SK-N-SH (cell line): ENCODE data around the gene IL2RA. TPM values are rescaled to one million over a fixed set of nuclear protein-coding genes. Genes with fewer than 3 reads are reported as not detected.

Source experiments
- CTCF ChIA-PET: fragments of 300-600, 350-600 bp; formaldehyde crosslinking; extraction: SDS; loops from one replicate; lab custom pipeline; 2021; lab: Yijun Ruan, JAX
- POLR2A ChIA-PET: fragments of 350-600 bp; sonication (Branson Sonifier 250); formaldehyde crosslinking; extraction: SDS; loops from one replicate; lab custom pipeline; 2020; ENCODE audit warnings: antibody characterized with exemption, inconsistent platforms; lab: Yijun Ruan, JAX
- DNase-seq: peaks from one replicate; pipeline ENCODE4 v3.0.0; 2012
- H2AFZ ChIP-seq: fragments of 200-600 bp; sonication (generic); 2 replicates; pipeline ENCODE4 v1.8.1; 2016; ENCODE audit warnings: antibody characterized with exemption, mild to moderate bottlenecking, low read depth
- H3F3A ChIP-seq: fragments of 200-600 bp; sonication (generic); replicated peaks from 2 replicates; pipeline ENCODE3; 2016; ENCODE audit warnings: antibody characterized with exemption, mild to moderate bottlenecking; ENCODE audit not compliant: insufficient read depth
- H3K27ac ChIP-seq, 2 experiments: fragments of 200-500 bp in 1 of 2; fragments of 200-600 bp in 1 of 2; sonication (Bioruptor generic) in 1 of 2; sonication (generic), shearing (Covaris generic) in 1 of 2; 2 replicates each; pipeline versions ENCODE4 v1.5.1 to v1.6.1; 2014 to 2016; ENCODE audit warnings: low read depth in 2 of 2, inconsistent platforms in 1 of 2, low read length in 1 of 2, mild to moderate bottlenecking in 1 of 2, mixed read lengths in 1 of 2
- H3K27me3 ChIP-seq: fragments of 200-600 bp; sonication (generic), shearing (Covaris generic); 2 replicates; pipeline ENCODE4 v1.6.1; 2016; ENCODE audit warnings: mixed run types; ENCODE audit not compliant: insufficient read depth
- H3K36me3 ChIP-seq, 2 experiments: fragments of 200-500 bp in 1 of 2; fragments of 200-600 bp in 1 of 2; sonication (Bioruptor generic) in 1 of 2; sonication (generic) in 1 of 2; replicated peaks in 1 of 2; 2 replicates each; pipeline versions ENCODE3 to v1.5.1; 2014 to 2016; ENCODE audit warnings: low read length in 1 of 2, mild to moderate bottlenecking in 1 of 2; ENCODE audit not compliant: insufficient read depth in 2 of 2, control insufficient read depth in 1 of 2
- H3K4me1 ChIP-seq, 2 experiments: fragments of 200-500 bp in 1 of 2; fragments of 200-600 bp in 1 of 2; sonication (Bioruptor generic) in 1 of 2; sonication (generic), shearing (Covaris generic) in 1 of 2; 2 replicates each; pipeline versions ENCODE4 v1.5.1 to v1.6.1; 2014 to 2016; ENCODE audit warnings: low read depth in 1 of 2, low read length in 1 of 2, mixed run types in 1 of 2; ENCODE audit not compliant: insufficient read depth in 2 of 2, control insufficient read depth in 1 of 2
- H3K4me2 ChIP-seq: fragments of 200-600 bp; sonication (generic), shearing (Covaris generic); 2 replicates; pipeline ENCODE4 v1.6.1; 2017; ENCODE audit warnings: mixed run types
- H3K4me3 ChIP-seq, 2 experiments: fragments of 200-500 bp in 1 of 2; fragments of 200-600 bp in 1 of 2; sonication (Bioruptor generic) in 1 of 2; sonication (generic), shearing (Covaris generic) in 1 of 2; 2 replicates each; pipeline versions ENCODE4 v1.5.1 to v1.8.1; 2014 to 2016; ENCODE audit warnings: low read depth in 2 of 2, inconsistent platforms in 1 of 2, low read length in 1 of 2, mild to moderate bottlenecking in 1 of 2, mixed read lengths in 1 of 2, moderate library complexity in 1 of 2
- H3K79me2 ChIP-seq: fragments of 200-600 bp; sonication (generic); 2 replicates; pipeline ENCODE4 v1.8.1; 2017; ENCODE audit warnings: mild to moderate bottlenecking; ENCODE audit not compliant: insufficient read depth
- H3K9ac ChIP-seq: fragments of 200-600 bp; sonication (generic); 2 replicates; pipeline ENCODE4 v1.6.1; 2017; ENCODE audit warnings: mixed run types
- H3K9me2 ChIP-seq: fragments of 200-600 bp; sonication (generic); 2 replicates; pipeline ENCODE4 v1.6.1; 2017; ENCODE audit warnings: mixed run types
- H3K9me3 ChIP-seq: fragments of 200-600 bp; sonication (generic); 2 replicates; pipeline ENCODE4 v1.6.1; 2017; ENCODE audit warnings: mixed run types, mild to moderate bottlenecking, moderate library complexity
- H4K20me1 ChIP-seq: fragments of 200-600 bp; sonication (generic); 2 replicates; pipeline ENCODE4 v1.6.1; 2017; ENCODE audit warnings: mild to moderate bottlenecking, mixed run types; ENCODE audit not compliant: insufficient read depth
- CHD2 ChIP-seq: fragments of 150-350 bp; IDR thresholded peaks from 2 replicates; pipeline ENCODE4 v1.6.1; 2018; ENCODE audit warnings: low read length; ENCODE audit not compliant: partially characterized antibody
- EP300 ChIP-seq, 2 experiments: IDR thresholded peaks; 2 replicates each; pipeline versions ENCODE4 v1.4.0 to v1.6.1; 2012; ENCODE audit warnings: borderline replicate concordance in 1 of 2, low read depth in 1 of 2, low read length in 1 of 2
- EZH2phosphoT487 ChIP-seq: fragments of 200-600 bp; sonication (generic); IDR thresholded peaks from 2 replicates; pipeline ENCODE4 v1.6.1; 2017; ENCODE audit warnings: low read depth, mixed run types, mild to moderate bottlenecking, antibody characterized with exemption, moderate library complexity, borderline replicate concordance
- FOSL2 ChIP-seq: IDR thresholded peaks from 2 replicates; pipeline ENCODE4 v1.4.0; 2012; ENCODE audit warnings: low read depth, mild to moderate bottlenecking, moderate library complexity, borderline replicate concordance
- FOXJ3 ChIP-seq: sonication (generic); formaldehyde crosslinking; IDR thresholded peaks from 2 replicates; pipeline ENCODE4 v1.5.1; 2020; ENCODE audit warnings: mild to moderate bottlenecking, missing genetic modification reagents
- IRF3 ChIP-seq: fragments of 150-350 bp; IDR thresholded peaks from 2 replicates; pipeline ENCODE4 v1.6.1; 2016; ENCODE audit warnings: mild to moderate bottlenecking, low read depth, low read length
- JUND ChIP-seq: IDR thresholded peaks from 2 replicates; pipeline ENCODE4 v1.4.0; 2012
- MAX ChIP-seq: IDR thresholded peaks from 2 replicates; pipeline ENCODE4 v1.4.0; 2012; ENCODE audit warnings: low read depth
- NRF1 ChIP-seq: IDR thresholded peaks from 2 replicates; pipeline ENCODE4 v1.6.1; 2012; ENCODE audit warnings: low read depth, mild to moderate bottlenecking, low read length
- PBX3 ChIP-seq: IDR thresholded peaks from 2 replicates; pipeline ENCODE4; 2012
- RCOR1 ChIP-seq: fragments of 150-350 bp; IDR thresholded peaks from 2 replicates; pipeline ENCODE4 v1.6.1; 2017; ENCODE audit warnings: antibody characterized with exemption, low read length
- RFX5 ChIP-seq: IDR thresholded peaks from 2 replicates; pipeline ENCODE4 v1.6.1; 2012; ENCODE audit warnings: mild to moderate bottlenecking, improper control_type of control experiment, low read length
- RXRA ChIP-seq: IDR thresholded peaks from 2 replicates; pipeline ENCODE4 v1.4.0; 2012; ENCODE audit warnings: low read depth, mild to moderate bottlenecking, borderline replicate concordance
- SMC3 ChIP-seq: IDR thresholded peaks from 2 replicates; pipeline ENCODE4 v1.6.1; 2012; ENCODE audit warnings: low read depth, low read length, improper control_type of control experiment
- TAF1 ChIP-seq: IDR thresholded peaks from 2 replicates; pipeline ENCODE4 v1.6.1; 2012; ENCODE audit warnings: low read depth, mild to moderate bottlenecking, low read length, moderate library complexity, borderline replicate concordance
- TCF12 ChIP-seq: IDR thresholded peaks from 2 replicates; pipeline ENCODE4 v1.4.0; 2012
- TEAD4 ChIP-seq: IDR thresholded peaks from 2 replicates; pipeline ENCODE4 v1.4.0; 2012; ENCODE audit warnings: mild to moderate bottlenecking, borderline replicate concordance; ENCODE audit not compliant: insufficient read depth
- USF2 ChIP-seq: fragments of 150-350 bp; IDR thresholded peaks from 2 replicates; pipeline ENCODE4 v1.6.1; 2017; ENCODE audit warnings: antibody characterized with exemption, low read length, low read depth, borderline replicate concordance
- YY1 ChIP-seq: IDR thresholded peaks from 2 replicates; pipeline ENCODE4 v1.4.0; 2012; ENCODE audit warnings: low read depth, mild to moderate bottlenecking
- polyA plus RNA-seq, 3 experiments: library from polyadenylated mRNA; depleted of rRNA; stranded (reverse); fragments of >200 nt; gene quantifications; 2 replicates each; pipeline ENCODE4 v1.2.3, GENCODE V29; 2012

Gene IL2RA
- polyA plus RNA-seq, 1 of the 3 experiments (the other 2 are of a cell fraction), result not detected

- Histone ChIP-seq H3K4me1 (no peaks in the 10 kb centered on the region), H3K9me2 (no peaks in the 10 kb centered on the region), H3K27me3 (peaks cover 1% of the 10 kb centered on the region; the same call in 1 of the 2 replicates), H3K27ac (no peak overlapping the region), H4K20me1 (no peaks in the 10 kb centered on the region), H3K4me2 (no peak overlapping the region), H3K9ac (no peak overlapping the region), H3F3A (no peaks in the 10 kb centered on the region), H2AFZ (no peak overlapping the region), H3K9me3 (peaks cover 5% of the 10 kb centered on the region), H3K36me3 (no peaks in the 10 kb centered on the region), H3K4me3 (no peak overlapping the region), H3K79me2 (no peaks in the 10 kb centered on the region)
- no peak for DNase-seq
- POLR2A ChIA-PET, result no interaction called here
- CTCF ChIA-PET, result interaction anchor here (1.4 kb wide), 1 partner anchor 371 kb away, joined by 4 read pairs; no protein-coding TSS in a partner anchor
- TF ChIP-seq RXRA (no peak), FOSL2 (no peak), TAF1 (no peak), SMC3 (no peak), TCF12 (no peak), JUND (no peak), TEAD4 (no peak), EZH2phosphoT487 (no peak), CHD2 (no peak), EP300 (IDR thresholded peaks at IDR 0.05; ENCODE audit: borderline replicate concordance in 1 of 2, low read depth in 1 of 2, low read length in 1 of 2) (no peak), IRF3 (no peak), FOXJ3 (CRISPR knock-in tag) (no peak), PBX3 (no peak), RCOR1 (no peak), YY1 (no peak), USF2 (no peak), NRF1 (no peak), MAX (no peak), RFX5 (no peak)
- TF ChIP-seq, all 33 proteins: peak for 0
Observed at GRCh38 chr10:6030940-6031339, 31.2 kb downstream of the IL2RA start.
